ES-I3 (cell line): ENCODE results near the gene HMGCR.

Experiments
- H3K36me3 ChIP-seq: 2 replicates; pipeline ENCODE4 v1.6.1; 2013; ENCODE audit warnings: mild to moderate bottlenecking, low read length, control low read depth, moderate library complexity; ENCODE audit not compliant: insufficient read depth
- H3K4me1 ChIP-seq: 2 replicates; pipeline ENCODE4 v1.6.1; 2013; ENCODE audit warnings: mild to moderate bottlenecking, control low read depth, low read length; ENCODE audit not compliant: insufficient read depth
- H3K9ac ChIP-seq: 2 replicates; pipeline ENCODE4 v1.6.1; 2013; ENCODE audit warnings: low read depth, mild to moderate bottlenecking, low read length, moderate library complexity
- H3K9me3 ChIP-seq: 2 replicates; pipeline ENCODE4 v1.6.1; 2013; ENCODE audit warnings: mild to moderate bottlenecking, low read length, moderate library complexity; ENCODE audit not compliant: control insufficient read depth, insufficient read depth

HMGCR gene

GRCh38 chr5:75355236-75355635 lies 18.2 kb downstream of the HMGCR start:
- Histone ChIP-seq H3K36me3 (peaks cover 44% of the 10 kb centered on the region), H3K9me3 (no peaks in the 10 kb centered on the region), H3K9ac (no peak overlapping the region), H3K4me1 (no peaks in the 10 kb centered on the region)

- Histone ChIP-seq H3K9ac (no peak overlapping the region), H3K9me3 (no peaks in the 10 kb centered on the region), H3K36me3 (peaks cover 35% of the 10 kb centered on the region), H3K4me1 (no peaks in the 10 kb centered on the region)
These were observed 19.7 kb downstream of the HMGCR start for GRCh38 chr5:75356719-75357118.

GRCh38 chr5:75358117-75358516 lies 21.1 kb downstream of the HMGCR start:
- peaks cover 35% of the 10 kb centered on the region for H3K36me3 ChIP-seq

DNA sequence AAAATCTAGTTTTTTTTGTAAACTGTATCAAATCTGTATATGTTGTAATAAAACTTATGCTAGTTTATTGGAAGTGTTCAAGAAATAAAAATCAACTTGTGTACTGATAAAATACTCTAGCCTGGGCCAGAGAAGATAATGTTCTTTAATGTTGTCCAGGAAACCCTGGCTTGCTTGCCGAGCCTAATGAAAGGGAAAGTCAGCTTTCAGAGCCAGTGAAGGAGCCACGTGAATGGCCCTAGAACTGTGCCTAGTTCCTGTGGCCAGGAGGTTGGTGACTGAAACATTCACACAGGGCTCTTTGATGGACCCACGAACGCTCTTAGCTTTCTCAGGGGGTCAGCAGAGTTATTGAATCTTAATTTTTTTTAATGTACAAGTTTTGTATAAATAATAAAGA lies 24.3 kb downstream of the HMGCR start:
- Histone ChIP-seq H3K9ac (no peak overlapping the region), H3K4me1 (peaks cover 6% of the 10 kb centered on the region), H3K36me3 (peaks cover 31% of the 10 kb centered on the region), H3K9me3 (no peaks in the 10 kb centered on the region)

More at GRCh38 chr5:75358117-75358516, 21.1 kb downstream of the HMGCR start:
- Histone ChIP-seq H3K4me1 (peaks cover 5% of the 10 kb centered on the region), H3K9ac (no peak overlapping the region), H3K9me3 (no peaks in the 10 kb centered on the region)

DNA sequence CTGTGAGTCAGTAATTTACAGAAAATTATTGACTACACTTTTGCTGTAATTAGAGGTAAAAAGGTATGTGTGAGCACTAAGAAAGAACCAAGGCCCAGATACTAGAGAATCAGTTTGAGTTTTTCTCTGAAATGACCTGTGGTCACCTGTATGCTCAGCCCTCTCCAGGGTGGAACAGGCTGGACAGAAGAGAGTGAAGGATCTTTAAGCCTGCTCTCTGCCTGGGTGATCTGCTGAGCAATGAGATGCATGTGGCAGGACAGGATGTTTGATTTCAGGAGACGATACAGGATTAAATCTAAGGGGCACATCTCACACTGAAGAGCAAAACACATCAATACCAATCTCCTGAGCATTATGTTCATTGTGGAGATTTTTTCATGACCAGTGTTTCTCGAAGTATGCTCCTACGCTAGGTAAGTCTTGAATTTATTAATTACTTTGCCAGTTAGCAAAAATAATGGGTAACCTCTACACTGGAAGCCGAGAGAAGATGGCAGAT lies 25.5 kb downstream of the HMGCR start:
- H3K36me3 ChIP-seq, result peaks cover 22% of the 10 kb centered on the region
- peaks cover 6% of the 10 kb centered on the region for H3K4me1 ChIP-seq
- no peaks in the 10 kb centered on the region for H3K9me3 ChIP-seq
- H3K9ac ChIP-seq, result no peak overlapping the region

DNA sequence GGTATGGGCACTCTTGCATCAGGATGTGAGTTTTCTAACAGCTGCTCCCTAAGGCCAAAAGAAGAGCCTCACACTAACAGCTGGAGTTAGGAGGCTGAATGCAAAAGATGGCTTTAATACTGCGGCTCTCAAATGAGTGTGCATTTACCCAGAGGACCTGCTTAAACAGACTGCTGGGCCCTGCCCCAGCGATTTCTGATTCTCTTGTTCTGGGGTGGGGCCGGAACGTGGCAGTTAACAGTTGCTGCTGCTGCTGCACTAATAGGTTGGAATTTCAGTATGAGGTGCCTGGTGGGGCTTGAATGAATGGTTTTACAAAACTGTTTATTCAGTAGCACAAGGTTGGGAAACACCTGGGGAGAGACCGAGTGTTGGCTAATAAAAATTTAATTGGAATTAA lies 26.1 kb downstream of the HMGCR start:
- H3K9me3 ChIP-seq, result no peaks in the 10 kb centered on the region
- no peak overlapping the region for H3K9ac ChIP-seq
- H3K4me1 ChIP-seq, result peaks cover 6% of the 10 kb centered on the region
- H3K36me3 ChIP-seq, result peaks cover 21% of the 10 kb centered on the region

DNA sequence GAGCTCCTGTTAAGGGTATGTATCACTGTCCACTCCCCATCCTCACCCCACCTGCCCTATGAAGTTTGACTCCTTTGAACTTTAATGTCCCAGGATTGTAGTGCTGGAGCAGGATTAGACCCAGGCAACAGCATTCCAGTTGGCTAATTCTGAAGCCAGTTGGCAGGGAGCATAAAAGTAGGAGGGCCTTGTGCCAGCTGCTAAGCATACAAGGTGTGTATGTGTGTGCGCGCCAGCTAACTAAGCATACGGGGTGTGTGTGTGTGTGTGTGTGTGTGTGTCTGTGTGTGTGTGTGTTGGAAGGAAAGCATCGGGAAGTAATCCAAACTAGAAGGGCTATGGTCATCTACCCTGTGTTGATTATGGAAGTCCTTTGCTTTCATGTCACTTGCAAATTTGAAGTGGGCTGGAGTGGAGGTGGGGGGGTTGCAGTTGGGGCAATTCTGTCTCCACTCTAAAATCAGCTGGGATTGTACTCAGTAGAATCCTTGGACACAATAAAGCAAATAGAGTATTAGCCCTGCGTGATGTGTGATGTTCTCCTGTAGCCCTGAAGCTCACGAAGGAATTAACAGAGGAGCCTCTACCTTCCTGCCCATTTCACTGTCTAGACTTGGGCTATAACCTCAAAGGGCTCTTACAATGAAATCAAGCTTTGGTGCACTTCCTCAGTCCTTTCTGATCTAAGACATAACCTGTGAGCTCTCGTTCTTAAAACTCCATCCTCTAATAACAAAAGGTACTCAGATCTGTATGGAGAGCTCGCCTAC lies 26.9 kb downstream of the HMGCR start:
- H3K36me3 ChIP-seq, result peaks cover 18% of the 10 kb centered on the region
- H3K9ac ChIP-seq, result no peak overlapping the region
- peaks cover 6% of the 10 kb centered on the region for H3K4me1 ChIP-seq
- H3K9me3 ChIP-seq, result no peaks in the 10 kb centered on the region

- Histone ChIP-seq H3K36me3 (peaks cover 11% of the 10 kb centered on the region), H3K4me1 (peaks cover 6% of the 10 kb centered on the region), H3K9me3 (no peaks in the 10 kb centered on the region), H3K9ac (no peak overlapping the region)
These were observed 27.7 kb downstream of the HMGCR start for GRCh38 chr5:75364571-75365280.

DNA sequence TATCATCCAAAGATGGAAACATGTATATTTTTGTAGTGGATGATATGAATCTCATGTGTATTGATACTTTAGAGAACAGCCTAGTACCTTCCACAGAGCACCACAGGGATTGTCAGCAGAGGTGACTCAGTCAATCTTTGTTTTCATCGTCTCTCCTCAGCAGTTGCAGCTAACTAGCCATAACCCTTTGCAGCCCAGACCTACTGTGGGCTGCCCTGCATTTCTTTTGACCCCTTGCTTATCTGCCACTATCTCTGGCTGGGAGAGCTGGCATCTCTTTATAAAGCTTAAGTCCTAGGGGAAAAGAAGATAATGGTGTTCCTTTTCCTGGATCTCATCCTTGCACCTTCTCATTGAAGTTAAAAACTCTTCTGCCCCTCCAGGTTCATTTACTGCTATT lies 28.7 kb downstream of the HMGCR start:
- H3K36me3 ChIP-seq, result peaks cover 1% of the 10 kb centered on the region; the same call in 1 of the 2 replicates
- H3K4me1 ChIP-seq, result peaks cover 6% of the 10 kb centered on the region
- H3K9ac ChIP-seq, result no peak overlapping the region
- no peaks in the 10 kb centered on the region for H3K9me3 ChIP-seq

GRCh38 chr5:75366787-75367186 lies 29.8 kb downstream of the HMGCR start:
- H3K4me1 ChIP-seq, result peaks cover 6% of the 10 kb centered on the region
- no peaks in the 10 kb centered on the region for H3K9me3 ChIP-seq
- H3K36me3 ChIP-seq, result no peaks in the 10 kb centered on the region; the same call in 1 of the 2 replicates
- no peak overlapping the region for H3K9ac ChIP-seq

DNA sequence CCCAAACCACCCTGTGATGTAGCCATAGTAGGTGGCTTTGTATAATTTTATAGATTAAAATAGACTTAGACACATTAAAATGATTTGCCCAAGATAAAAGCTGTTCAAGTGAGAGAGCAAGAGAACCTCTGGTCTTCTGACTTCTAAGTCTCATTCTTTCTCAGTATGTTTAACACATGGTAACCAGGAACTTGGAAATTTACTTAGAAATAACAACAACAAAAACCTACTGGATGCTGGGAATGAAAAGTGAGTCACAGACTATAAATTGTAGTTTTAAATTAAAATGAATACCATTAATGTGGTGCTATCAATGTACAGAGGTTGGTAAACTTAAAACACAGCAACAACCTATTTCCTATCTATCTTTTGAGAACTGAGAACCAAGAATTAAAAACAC lies 30.4 kb downstream of the HMGCR start:
- Histone ChIP-seq H3K4me1 (peaks cover 6% of the 10 kb centered on the region), H3K36me3 (no peaks in the 10 kb centered on the region; the same call in 1 of the 2 replicates), H3K9ac (no peak overlapping the region), H3K9me3 (no peaks in the 10 kb centered on the region)

GRCh38 chr5:75368391-75368790 lies 31.4 kb downstream of the HMGCR start:
- no peaks in the 10 kb centered on the region for H3K4me1 ChIP-seq
- no peaks in the 10 kb centered on the region; the same call in 1 of the 2 replicates for H3K36me3 ChIP-seq
- no peak overlapping the region for H3K9ac ChIP-seq
- H3K9me3 ChIP-seq, result no peaks in the 10 kb centered on the region

GRCh38 chr5:75373862-75374261 lies 36.8 kb downstream of the HMGCR start:
- no peaks in the 10 kb centered on the region for H3K9me3 ChIP-seq
- no peaks in the 10 kb centered on the region for H3K4me1 ChIP-seq
- H3K9ac ChIP-seq, result no peak overlapping the region
- peaks cover 2% of the 10 kb centered on the region; the same call in 1 of the 2 replicates for H3K36me3 ChIP-seq

DNA sequence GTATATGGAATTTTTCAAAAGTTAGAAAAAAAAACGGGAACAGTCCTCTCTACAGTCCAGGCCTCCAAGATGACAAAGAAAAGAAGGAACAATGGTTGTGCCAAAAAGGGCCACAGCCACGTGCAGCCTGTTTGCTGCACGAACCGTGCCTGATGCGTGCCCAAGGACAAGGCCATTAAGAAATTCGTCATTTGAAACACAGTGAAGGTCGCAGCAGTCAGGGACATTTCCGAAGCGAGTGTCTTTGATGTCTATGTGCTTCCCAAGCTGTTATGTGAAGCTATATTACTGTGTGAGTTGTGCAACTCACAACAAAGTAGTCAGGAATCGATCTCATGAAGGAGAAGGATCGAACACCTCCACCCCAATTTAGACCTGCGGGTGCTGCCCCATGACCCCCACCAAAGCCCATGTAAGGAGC lies 37.4 kb downstream of the HMGCR start:
- no peaks in the 10 kb centered on the region for H3K4me1 ChIP-seq
- H3K36me3 ChIP-seq, result peaks cover 2% of the 10 kb centered on the region; the same call in 1 of the 2 replicates
- H3K9ac ChIP-seq, result no peak overlapping the region
- H3K9me3 ChIP-seq, result no peaks in the 10 kb centered on the region

DNA sequence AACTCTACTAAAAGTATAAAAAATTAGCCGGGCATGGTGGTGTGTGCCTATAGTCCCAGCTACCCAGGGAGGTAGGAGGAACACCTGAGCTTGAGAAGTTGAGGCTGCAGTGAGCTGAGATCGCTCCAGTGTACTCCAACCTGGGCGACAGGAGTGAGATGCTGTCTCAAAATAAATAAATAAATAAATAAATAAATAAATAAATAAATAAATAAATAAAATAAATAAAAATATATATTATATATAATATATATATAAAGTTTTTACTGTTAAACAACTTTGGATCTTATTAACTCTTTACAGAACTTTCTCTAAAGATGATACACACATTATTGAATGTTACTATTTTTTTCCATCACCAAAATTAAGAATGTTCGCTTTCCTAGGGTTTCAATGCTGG lies 38.4 kb downstream of the HMGCR start:
- Histone ChIP-seq H3K36me3 (peaks cover 2% of the 10 kb centered on the region; the same call in 1 of the 2 replicates), H3K9me3 (no peaks in the 10 kb centered on the region), H3K9ac (no peak overlapping the region), H3K4me1 (no peaks in the 10 kb centered on the region)
